Endothelial cell of umbilical vein (primary cell): ENCODE data around the gene FGF12. TPM values are rescaled to one million over a fixed set of nuclear protein-coding genes. Genes with fewer than 3 reads are reported as not detected.
A peak's percentile ranks its signal among the peaks of the same experiment; 100 is the strongest.

Experiments
- BruUV-seq: library from RNA; stranded (reverse); fragments of 400-500 nt; replicated peaks from 2 replicates; lab custom pipeline; 2021; lab: Mats Ljungman, UMichigan
- CTCF ChIA-PET: fragments of 300-600, 350-600 bp; sonication (Branson Sonifier 250); formaldehyde crosslinking; loops from one replicate; lab custom pipeline; 2021; ENCODE audit warnings: antibody characterized with exemption, inconsistent platforms; lab: Charles Lee
- POLR2A ChIA-PET: fragments of 300-600, 350-600 bp; sonication (Branson Sonifier 250); formaldehyde crosslinking; loops from one replicate; lab custom pipeline; 2021; ENCODE audit warnings: antibody characterized with exemption, inconsistent platforms; lab: Charles Lee
- DNase-seq: peaks from one replicate; pipeline ENCODE4 v3.0.0-alpha.2; 2011; ENCODE audit warnings: low read depth, low spot score
- FAIRE-seq: peaks from 2 replicates; lab custom pipeline; 2011; peaks lifted over from hg19 to GRCh38; lab: Jason Lieb, UNC
- H2AFZ ChIP-seq: 2 replicates; pipeline ENCODE4 v1.6.0; 2012; ENCODE audit warnings: low read depth, low read length, control low read depth, inconsistent platforms
- H3K27ac ChIP-seq: 2 replicates; pipeline ENCODE4 v1.5.1; 2011; ENCODE audit warnings: low read depth, mild to moderate bottlenecking, control low read depth, low read length, moderate library complexity; ENCODE audit not compliant: insufficient read depth
- H3K27me3 ChIP-seq, 2 experiments: 2 replicates each; pipeline versions ENCODE4 v1.6.0 to v1.6.1; 2011; ENCODE audit warnings: low read length in 2 of 2, mixed read lengths in 1 of 2; ENCODE audit not compliant: control insufficient read depth in 2 of 2, insufficient read depth in 2 of 2
- H3K36me3 ChIP-seq, 2 experiments: 2 replicates in 1 of 2; 3 replicates in 1 of 2; pipeline ENCODE4 v1.5.1; 2011; ENCODE audit warnings: low read length in 2 of 2, mild to moderate bottlenecking in 1 of 2, moderate library complexity in 1 of 2; ENCODE audit not compliant: control insufficient read depth in 2 of 2, insufficient read depth in 2 of 2; ENCODE audit errors: extremely low read depth in 1 of 2
- H3K4me1 ChIP-seq: 3 replicates; pipeline ENCODE4 v1.5.1; 2011; ENCODE audit warnings: mild to moderate bottlenecking, low read length; ENCODE audit not compliant: control insufficient read depth, insufficient read depth; ENCODE audit errors: extremely low read depth
- H3K4me2 ChIP-seq: 2 replicates; pipeline ENCODE4 v1.6.1; 2011; ENCODE audit warnings: low read length, control low read depth, mixed read lengths; ENCODE audit not compliant: insufficient read depth
- H3K4me3 ChIP-seq, 3 experiments: fragments of 200-600 bp in 1 of 3; sonication (generic), shearing (Covaris generic) in 1 of 3; replicated peaks in 1 of 3; 2 replicates each; pipeline ENCODE4 v1.5.1; 2011 to 2016; ENCODE audit warnings: control low read depth in 3 of 3, low read length in 3 of 3, mild to moderate bottlenecking in 2 of 3, inconsistent platforms in 1 of 3, low read depth in 1 of 3, moderate library complexity in 1 of 3; ENCODE audit not compliant: insufficient read depth in 1 of 3
- H3K79me2 ChIP-seq: 2 replicates; pipeline ENCODE4 v1.6.0; 2012; ENCODE audit warnings: low read length, inconsistent platforms; ENCODE audit not compliant: control insufficient read depth, insufficient read depth
- H3K9ac ChIP-seq: replicated peaks from 2 replicates; pipeline ENCODE3; 2011; ENCODE audit warnings: low read length, control low read depth; ENCODE audit not compliant: insufficient read depth; ENCODE audit errors: extremely low read depth
- H3K9me1 ChIP-seq: replicated peaks from 3 replicates; pipeline ENCODE4 v1.6.0; 2011; ENCODE audit warnings: mild to moderate bottlenecking, low read length; ENCODE audit not compliant: control insufficient read depth, insufficient read depth; ENCODE audit errors: extremely low read depth
- H3K9me3 ChIP-seq: replicated peaks from 2 replicates; pipeline ENCODE4 v1.5.1; 2012; ENCODE audit warnings: low read length, inconsistent platforms; ENCODE audit not compliant: control insufficient read depth, insufficient read depth
- H4K20me1 ChIP-seq: replicated peaks from 2 replicates; pipeline ENCODE3; 2011; ENCODE audit warnings: mild to moderate bottlenecking, low read length; ENCODE audit not compliant: control insufficient read depth, insufficient read depth; ENCODE audit errors: extremely low read depth
- CTCF ChIP-seq, 2 donors: IDR thresholded peaks; 1 replicate in 1 of 2; 2 replicates in 1 of 2; pipeline ENCODE4 v1.5.1; 2011; ENCODE audit warnings: low read length in 2 of 2, mild to moderate bottlenecking in 2 of 2, moderate library complexity in 2 of 2, control low read depth in 1 of 2, inconsistent platforms in 1 of 2, low read depth in 1 of 2; ENCODE audit not compliant: insufficient read depth in 1 of 2; ENCODE audit errors: extremely low read depth in 1 of 2
- EZH2 ChIP-seq: IDR thresholded peaks from 2 replicates; pipeline ENCODE4 v1.6.1; 2012; ENCODE audit warnings: borderline replicate concordance, low read depth, mild to moderate bottlenecking, moderate library complexity, low read length, inconsistent platforms; ENCODE audit not compliant: severe bottlenecking
- FOS ChIP-seq: IDR thresholded peaks from 2 replicates; pipeline ENCODE4 v1.6.1; 2011; ENCODE audit warnings: mild to moderate bottlenecking, low read length, moderate library complexity, borderline replicate concordance; ENCODE audit not compliant: insufficient read depth
- GATA2 ChIP-seq: IDR thresholded peaks from 2 replicates; pipeline ENCODE4 v1.7.0; 2011; ENCODE audit warnings: low read depth, mild to moderate bottlenecking, moderate library complexity, mixed read lengths, low read length; ENCODE audit not compliant: insufficient read length, insufficient read depth
- JUN ChIP-seq: IDR thresholded peaks from 2 replicates; pipeline ENCODE4 v1.6.1; 2011; ENCODE audit warnings: borderline replicate concordance, low read depth; ENCODE audit not compliant: insufficient read length, insufficient read depth
- MAX ChIP-seq: IDR thresholded peaks from 2 replicates; pipeline ENCODE4 v1.6.1; 2011; ENCODE audit not compliant: insufficient read depth, insufficient read length
- MYC ChIP-seq: IDR thresholded peaks from one replicate; pipeline ENCODE4 v1.6.1; 2011; ENCODE audit warnings: mild to moderate bottlenecking, low read depth, low read length
- POLR2A ChIP-seq: IDR thresholded peaks from 2 replicates; pipeline ENCODE4 v1.6.1; 2012; ENCODE audit warnings: low read depth, mild to moderate bottlenecking, control low read depth, low read length
- POLR2AphosphoS5 ChIP-seq: IDR thresholded peaks from 2 replicates; pipeline ENCODE4 v1.6.1; 2012; ENCODE audit warnings: low read depth, mild to moderate bottlenecking, control low read depth, low read length, moderate library complexity; ENCODE audit not compliant: insufficient read depth
- dilution Hi-C: fragments of 300-500 bp; cut with MboI; formaldehyde crosslinking; loops from one replicate; pipeline ENCODE4 v1.15.0; 2019; ENCODE audit warnings: low sequenced_read_pairs; ENCODE audit not compliant: extremely low pct_ligation_motif_present
- intact Hi-C: fragments of 100-400 bp; cut with micrococcal nuclease; formaldehyde crosslinking; loops from one replicate; pipeline ENCODE4 v1.10.0; 2022
- polyA plus RNA-seq, 4 experiments: library from polyadenylated mRNA; depleted of rRNA in 3 of 4; stranded (reverse) in 3 of 4; unstranded in 1 of 4; fragments of >200 nt; gene quantifications; 2 replicates each; pipeline versions ENCODE4 v1.2.1 to v1.2.3, GENCODE V29; 2011 to 2012; ENCODE audit warnings: missing spikeins in 1 of 4
- total RNA-seq: library from RNA; stranded (reverse); gene quantifications from 2 replicates; pipeline ENCODE4 v1.2.3, GENCODE V29; 2021

FGF12 gene
- total and polyA plus RNA-seq, 2 donors (not counting 3 experiments of a cell fraction or from before 2014, with no cell fraction given), result 0.72 to 2.5 TPM

GRCh38 chr3:192187485-192188051 lies 539.8 kb downstream of the FGF12 start:
- FAIRE-seq, result no peak

More at GRCh38 chr3:192187485-192188051, 539.8 kb downstream of the FGF12 start:
- no peak overlapping the region for H2AFZ ChIP-seq
- no peak overlapping the region for H3K4me2 ChIP-seq
- no peak overlapping the region for H3K27ac ChIP-seq
- H3K36me3 ChIP-seq, result no peaks in the 10 kb centered on the region
- no peaks in the 10 kb centered on the region for H4K20me1 ChIP-seq
- H3K4me3 ChIP-seq, result no peak overlapping the region
- H3K9ac ChIP-seq, result no peak overlapping the region
- peaks cover 13% of the 10 kb centered on the region for H3K4me1 ChIP-seq
- BruUV-seq, result no TSS peak
- H3K79me2 ChIP-seq, result no peaks in the 10 kb centered on the region
- dilution Hi-C loops (no loop called here), intact Hi-C loops (loop anchor here (1.0 to 10.0 kb wide), 7 partner anchors 57 to 1043 kb away; no protein-coding TSS in a partner anchor)
- H3K9me3 ChIP-seq, result no peaks in the 10 kb centered on the region
- POLR2A ChIA-PET, result no interaction called here
- H3K9me1 ChIP-seq, result no peaks in the 10 kb centered on the region
- no peak for TF ChIP-seq MYC
- no peak for TF ChIP-seq EZH2
- no peak for TF ChIP-seq POLR2AphosphoS5
- no peak for TF ChIP-seq JUN
- no peak for TF ChIP-seq CTCF (IDR thresholded peaks at IDR 0.05; ENCODE audit: extremely low read depth in 1 of 2, insufficient read depth in 1 of 2, low read depth in 1 of 2, low read length in 2 of 2)
- TF ChIP-seq MAX, result no peak
- TF ChIP-seq GATA2, result no peak
- TF ChIP-seq FOS, result no peak
- no peak for TF ChIP-seq POLR2A
- no peaks in the 10 kb centered on the region for H3K27me3 ChIP-seq
- CTCF ChIA-PET, result interaction anchor here (0.7 to 4.5 kb wide), 15 partner anchors 8 to 1305 kb away, joined by 3 to 101 read pairs (median 3); no protein-coding TSS in a partner anchor
- DNase-seq, result peak; percentile 7
